SU-DHL-6 (cell line): ENCODE results near the gene SDCBP2.

Experiments
- H2AFZ ChIP-seq: fragments of 200-600 bp; sonication (generic); 2 replicates; pipeline ENCODE4 v1.6.1; 2014; ENCODE audit warnings: low read depth, mild to moderate bottlenecking, moderate library complexity, mixed read lengths, antibody characterized with exemption, low read length; ENCODE audit not compliant: severe bottlenecking
- H3F3A ChIP-seq: fragments of 200-600 bp; shearing (Covaris generic); 2 replicates; pipeline ENCODE4 v1.6.0; 2016; ENCODE audit warnings: antibody characterized with exemption, mild to moderate bottlenecking; ENCODE audit not compliant: insufficient read depth
- H3K27ac ChIP-seq: fragments of 200-600 bp; sonication (generic); 2 replicates; pipeline ENCODE4 v1.5.1; 2016; ENCODE audit warnings: low read depth, mild to moderate bottlenecking, low read length, moderate library complexity, mixed read lengths
- H3K27me3 ChIP-seq: fragments of 200-600 bp; sonication (generic), shearing (Covaris generic); 2 replicates; pipeline ENCODE4 v1.6.0; 2014; ENCODE audit warnings: mild to moderate bottlenecking, low read length
- H3K36me3 ChIP-seq: fragments of 200-600 bp; sonication (generic); 2 replicates; pipeline ENCODE4 v1.6.1; 2014; ENCODE audit warnings: mild to moderate bottlenecking, low read length, mixed read lengths
- H3K4me2 ChIP-seq: fragments of 300-600, 200-600 bp; shearing (Covaris generic), sonication (generic); 2 replicates; pipeline ENCODE4 v1.6.0; 2014; ENCODE audit warnings: low read length, low read depth, mild to moderate bottlenecking; ENCODE audit not compliant: poor library complexity, severe bottlenecking
- H3K4me3 ChIP-seq: fragments of 200-600 bp; sonication (generic); 2 replicates; pipeline ENCODE4 v1.5.1; 2014; ENCODE audit warnings: antibody characterized with exemption, low read length, mild to moderate bottlenecking, mixed read lengths; ENCODE audit not compliant: insufficient read depth, poor library complexity, severe bottlenecking
- H3K79me2 ChIP-seq: fragments of 200-600 bp; sonication (generic); 2 replicates; pipeline ENCODE4 v1.6.1; 2014; ENCODE audit warnings: mild to moderate bottlenecking, low read length, moderate library complexity; ENCODE audit not compliant: insufficient read depth
- H3K9ac ChIP-seq: fragments of 200-600 bp; sonication (generic); 2 replicates; pipeline ENCODE4 v1.7.0; 2014; ENCODE audit warnings: mild to moderate bottlenecking, low read length
- H3K9me2 ChIP-seq: fragments of 200-600 bp; sonication (generic); replicated peaks from 2 replicates; pipeline ENCODE4 v1.6.1; 2014; ENCODE audit warnings: low read length; ENCODE audit not compliant: insufficient read depth
- H3K9me3 ChIP-seq: fragments of 200-600 bp; sonication (generic); 2 replicates; pipeline ENCODE4 v1.6.1; 2014; ENCODE audit warnings: low read length, mixed read lengths; ENCODE audit not compliant: insufficient read depth
- H4K20me1 ChIP-seq: fragments of 200-600 bp; sonication (generic); 2 replicates; pipeline ENCODE4 v1.6.1; 2014; ENCODE audit warnings: low read depth, mild to moderate bottlenecking, antibody characterized with exemption, low read length, moderate library complexity, mixed read lengths
- CTCF ChIP-seq: fragments of 200-600 bp; sonication (generic); IDR thresholded peaks from one replicate; pipeline ENCODE4 v1.5.1; 2017; ENCODE audit warnings: antibody characterized with exemption, mild to moderate bottlenecking, low read length, moderate library complexity; ENCODE audit not compliant: insufficient read depth, poor library complexity, severe bottlenecking
- EZH2phosphoT487 ChIP-seq: fragments of 200-600 bp; sonication (generic), shearing (Covaris generic); conservative IDR thresholded peaks from 2 replicates; pipeline ENCODE4 v1.6.1; 2018; ENCODE audit warnings: mild to moderate bottlenecking, antibody characterized with exemption, low read length, moderate library complexity, mixed read lengths

Gene SDCBP2

GRCh38 chr20:1313236-1313964, 15.5 kb downstream of the SDCBP2 start:
- Histone ChIP-seq H3K27ac (no peak overlapping the region), H3F3A (no peaks in the 10 kb centered on the region), H3K4me3 (no peak overlapping the region), H3K9me2 (no peaks in the 10 kb centered on the region), H3K27me3 (no peaks in the 10 kb centered on the region), H3K36me3 (no peaks in the 10 kb centered on the region), H3K4me2 (no peak overlapping the region), H3K79me2 (no peaks in the 10 kb centered on the region), H3K9me3 (no peaks in the 10 kb centered on the region), H3K9ac (no peak overlapping the region), H2AFZ (no peak overlapping the region), H4K20me1 (no peaks in the 10 kb centered on the region)
- peak; percentile 94 for TF ChIP-seq CTCF
- TF ChIP-seq EZH2phosphoT487 = no peak

DNA sequence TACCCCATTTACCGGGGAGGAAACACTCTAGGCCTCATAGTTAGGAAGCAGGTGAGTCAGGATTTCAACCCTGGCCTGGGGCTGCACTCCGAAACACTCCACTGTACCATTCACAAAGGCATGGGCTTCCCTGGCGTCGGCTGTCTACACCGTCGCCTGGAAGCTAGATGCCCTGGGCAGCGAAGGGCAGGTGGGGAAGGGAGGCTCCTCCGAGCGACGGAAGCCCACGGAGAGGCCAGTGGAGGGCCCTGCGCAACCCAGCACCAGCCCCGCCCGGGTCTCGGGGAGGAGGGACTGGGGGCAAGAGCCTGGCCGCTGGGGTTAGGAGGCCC, 16.1 kb downstream of the SDCBP2 start:
- Histone ChIP-seq H3F3A (no peaks in the 10 kb centered on the region), H3K4me2 (no peak overlapping the region), H3K4me3 (no peak overlapping the region), H3K27ac (no peak overlapping the region), H3K9me2 (no peaks in the 10 kb centered on the region), H3K36me3 (no peaks in the 10 kb centered on the region), H3K27me3 (no peaks in the 10 kb centered on the region), H3K9me3 (no peaks in the 10 kb centered on the region), H4K20me1 (no peaks in the 10 kb centered on the region), H2AFZ (no peak overlapping the region), H3K9ac (no peak overlapping the region), H3K79me2 (no peaks in the 10 kb centered on the region)
- no peak for TF ChIP-seq EZH2phosphoT487
- TF ChIP-seq CTCF = no peak

GRCh38 chr20:1312308-1312707, 16.6 kb downstream of the SDCBP2 start:
- no peaks in the 10 kb centered on the region for H3K9me2 ChIP-seq

More at GRCh38 chr20:1312308-1312707, 16.6 kb downstream of the SDCBP2 start:
- H3K79me2 ChIP-seq = no peaks in the 10 kb centered on the region
- H3K9ac ChIP-seq = no peak overlapping the region
- no peak overlapping the region for H3K4me3 ChIP-seq
- TF ChIP-seq EZH2phosphoT487 = no peak
- TF ChIP-seq CTCF = no peak
- no peaks in the 10 kb centered on the region for H3K36me3 ChIP-seq
- H4K20me1 ChIP-seq = no peaks in the 10 kb centered on the region
- H2AFZ ChIP-seq = no peak overlapping the region
- H3K27ac ChIP-seq = no peak overlapping the region
- no peaks in the 10 kb centered on the region for H3K9me3 ChIP-seq
- no peaks in the 10 kb centered on the region for H3K27me3 ChIP-seq
- H3F3A ChIP-seq = no peaks in the 10 kb centered on the region
- no peak overlapping the region for H3K4me2 ChIP-seq
